Activated CD8-positive, alpha-beta T cell treated with anti-CD3 and anti-CD28 coated beads for 36 hours (primary cell): ENCODE measurements around the gene GPSM1. TPM values are rescaled to one million over a fixed set of nuclear protein-coding genes. Genes with fewer than 3 reads are reported as not detected.

ENCODE experiments used
- ATAC-seq: fragments of 200-7000 bp; cut with Tn5 transposase; one replicate; pipeline ENCODE4 v1.10.0; 2021; ENCODE audit warnings: mild to moderate bottlenecking, moderate library complexity
- CTCF ChIA-PET: fragments of 350-600 bp; sonication (Branson Sonifier 250); formaldehyde crosslinking; loops from one replicate; lab custom pipeline; 2021; ENCODE audit warnings: antibody characterized with exemption; lab: Charles Lee
- POLR2A ChIA-PET: fragments of 350-600 bp; sonication (Branson Sonifier 250); formaldehyde crosslinking; loops from one replicate; lab custom pipeline; 2021; ENCODE audit warnings: antibody characterized with exemption; lab: Charles Lee
- DNase-seq: peaks from one replicate; pipeline ENCODE4 v3.0.0-alpha.2; 2020
- H3K27ac Mint-ChIP-seq: one replicate; pipeline ENCODE4 v1.8.0; 2021; ENCODE audit warnings: mild to moderate bottlenecking, mixed read lengths
- H3K27me3 Mint-ChIP-seq: one replicate; pipeline ENCODE4 v1.8.0; 2021; ENCODE audit warnings: mixed read lengths
- H3K36me3 Mint-ChIP-seq: one replicate; pipeline ENCODE4 v1.8.0; 2021; ENCODE audit warnings: low read depth, mixed read lengths
- H3K4me1 Mint-ChIP-seq: one replicate; pipeline ENCODE4 v1.8.0; 2021; ENCODE audit warnings: low read depth, mixed read lengths
- H3K4me3 Mint-ChIP-seq: one replicate; pipeline ENCODE4 v1.8.0; 2021; ENCODE audit warnings: mild to moderate bottlenecking, moderate library complexity, mixed read lengths
- H3K9me3 Mint-ChIP-seq: one replicate; pipeline ENCODE4 v1.8.0; 2021; ENCODE audit warnings: mixed read lengths
- intact Hi-C: fragments of 100-400 bp; cut with micrococcal nuclease; formaldehyde crosslinking; loops from one replicate; pipeline ENCODE4 v1.10.0; 2022
- total RNA-seq, 2 experiments: library from RNA; stranded (reverse); gene quantifications; one replicate each; pipeline ENCODE4 v1.2.3, GENCODE V29; 2021
- TF ChIP-seq, protein P1 (sequence below): fragments of 200-600 bp; IDR thresholded peaks from one replicate; pipeline ENCODE4 v1.8.0; 2022; ENCODE audit warnings: antibody characterized with exemption, mild to moderate bottlenecking

The GPSM1 gene
- total RNA-seq, 2 experiments from 2014 or later = 8.8 to 10.0 TPM

GRCh38 chr9:136379891-136380290 is 52.6 kb downstream of the GPSM1 start:
- Mint-ChIP-seq H3K27ac (no peak overlapping the region), H3K4me3 (no peak overlapping the region), H3K27me3 (no peaks in the 10 kb centered on the region), H3K36me3 (peaks cover 16% of the 10 kb centered on the region), H3K4me1 (peaks cover 4% of the 10 kb centered on the region), H3K9me3 (no peaks in the 10 kb centered on the region)
- ATAC-seq = no peak
- ChIA-PET CTCF (no interaction called here), POLR2A (no interaction called here)
- no peak for DNase-seq
- TF ChIP-seq, protein P1, sequence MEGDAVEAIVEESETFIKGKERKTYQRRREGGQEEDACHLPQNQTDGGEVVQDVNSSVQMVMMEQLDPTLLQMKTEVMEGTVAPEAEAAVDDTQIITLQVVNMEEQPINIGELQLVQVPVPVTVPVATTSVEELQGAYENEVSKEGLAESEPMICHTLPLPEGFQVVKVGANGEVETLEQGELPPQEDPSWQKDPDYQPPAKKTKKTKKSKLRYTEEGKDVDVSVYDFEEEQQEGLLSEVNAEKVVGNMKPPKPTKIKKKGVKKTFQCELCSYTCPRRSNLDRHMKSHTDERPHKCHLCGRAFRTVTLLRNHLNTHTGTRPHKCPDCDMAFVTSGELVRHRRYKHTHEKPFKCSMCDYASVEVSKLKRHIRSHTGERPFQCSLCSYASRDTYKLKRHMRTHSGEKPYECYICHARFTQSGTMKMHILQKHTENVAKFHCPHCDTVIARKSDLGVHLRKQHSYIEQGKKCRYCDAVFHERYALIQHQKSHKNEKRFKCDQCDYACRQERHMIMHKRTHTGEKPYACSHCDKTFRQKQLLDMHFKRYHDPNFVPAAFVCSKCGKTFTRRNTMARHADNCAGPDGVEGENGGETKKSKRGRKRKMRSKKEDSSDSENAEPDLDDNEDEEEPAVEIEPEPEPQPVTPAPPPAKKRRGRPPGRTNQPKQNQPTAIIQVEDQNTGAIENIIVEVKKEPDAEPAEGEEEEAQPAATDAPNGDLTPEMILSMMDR = no peak
- intact Hi-C loops = no loop called here

GRCh38 chr9:136380381-136380780 is 53.0 kb downstream of the GPSM1 start:
- DNase-seq (no peak), ATAC-seq (no peak)
- ChIA-PET CTCF (no interaction called here), POLR2A (no interaction called here)
- Mint-ChIP-seq H3K27me3 (no peaks in the 10 kb centered on the region), H3K27ac (no peak overlapping the region), H3K9me3 (no peaks in the 10 kb centered on the region), H3K36me3 (peaks cover 21% of the 10 kb centered on the region), H3K4me1 (peaks cover 9% of the 10 kb centered on the region), H3K4me3 (no peak overlapping the region)
- intact Hi-C loops = no loop called here
- TF ChIP-seq, protein P1 = no peak

GRCh38 chr9:136381311-136381710 is 54.0 kb downstream of the GPSM1 start:
- H3K36me3 Mint-ChIP-seq = peaks cover 24% of the 10 kb centered on the region
- no peaks in the 10 kb centered on the region for H3K27me3 Mint-ChIP-seq
- CTCF ChIA-PET = no interaction called here

DNA sequence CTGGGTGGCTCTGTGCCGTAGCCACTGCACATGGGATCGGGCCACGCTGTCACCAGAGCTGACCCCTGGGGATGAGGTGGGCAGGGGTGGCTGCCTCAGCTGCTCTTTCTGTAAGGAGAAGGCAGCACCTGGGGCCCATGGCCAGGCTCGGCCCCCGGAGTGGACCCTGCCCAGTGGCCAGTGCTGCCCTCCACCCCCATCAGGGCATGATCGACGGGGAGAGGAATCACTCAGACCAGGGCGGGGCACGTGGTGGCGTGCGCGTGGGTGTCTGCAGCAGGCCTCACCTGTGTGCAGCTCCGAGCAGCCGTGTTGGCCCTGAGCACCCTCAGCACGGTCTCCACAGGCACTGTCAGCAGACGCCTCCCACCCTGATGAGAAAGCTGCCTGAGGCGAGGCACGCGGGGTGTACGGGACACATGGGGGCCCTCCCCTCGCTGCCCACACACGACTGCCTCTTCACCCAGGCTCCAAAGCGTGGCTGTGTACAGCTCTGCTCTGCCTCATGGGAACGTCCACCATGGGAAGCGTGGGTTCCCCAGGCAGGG is 54.7 kb downstream of the GPSM1 start:
- CTCF ChIA-PET = interaction anchor here (1.3 kb wide), 1 partner anchor 19 kb away, joined by 3 read pairs; no protein-coding TSS in a partner anchor
- Mint-ChIP-seq H3K36me3 (peaks cover 28% of the 10 kb centered on the region), H3K4me1 (peaks cover 16% of the 10 kb centered on the region), H3K27ac (no peak overlapping the region), H3K9me3 (no peaks in the 10 kb centered on the region), H3K4me3 (no peak overlapping the region), H3K27me3 (no peaks in the 10 kb centered on the region)
- intact Hi-C loops = no loop called here
- no peak for ATAC-seq
- POLR2A ChIA-PET = interaction anchor here (0.9 to 1.0 kb wide), 3 partner anchors 10 to 18 kb away, joined by 3 to 4 read pairs (median 4); partner anchors contain the start of gene DNLZ
- no peak for DNase-seq
- TF ChIP-seq, protein P1 = no peak

More at GRCh38 chr9:136381311-136381710, 54.0 kb downstream of the GPSM1 start:
- no peaks in the 10 kb centered on the region for H3K9me3 Mint-ChIP-seq
- intact Hi-C loops = no loop called here
- peaks cover 16% of the 10 kb centered on the region for H3K4me1 Mint-ChIP-seq
- ATAC-seq = no peak
- no peak for DNase-seq
- H3K4me3 Mint-ChIP-seq = no peak overlapping the region
- H3K27ac Mint-ChIP-seq = no peak overlapping the region
- POLR2A ChIA-PET = interaction anchor here (0.9 to 1.0 kb wide), 2 partner anchors 17 to 18 kb away, joined by 3 to 4 read pairs; partner anchors contain the start of gene DNLZ
- TF ChIP-seq, protein P1 = no peak

DNA sequence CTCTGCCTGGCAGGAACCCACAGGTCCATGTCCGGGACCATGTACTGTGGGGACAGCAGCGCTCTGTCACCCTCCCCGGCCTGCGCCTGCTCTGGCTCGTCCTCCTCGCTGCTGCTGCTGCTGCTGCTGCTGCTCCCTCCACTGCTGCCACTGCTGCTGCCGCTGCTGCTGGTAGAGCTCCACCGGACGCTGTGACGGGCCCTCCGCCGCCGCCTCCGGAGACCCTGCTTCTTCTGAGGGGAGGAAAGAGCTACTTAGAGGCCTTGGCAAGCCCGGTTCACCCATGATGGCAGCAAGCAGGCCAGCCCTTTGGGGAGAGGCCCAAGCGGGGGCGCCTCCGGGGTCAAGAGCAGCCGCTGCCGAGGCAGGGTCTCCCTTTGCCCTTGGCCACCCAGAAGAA is 56.1 kb downstream of the GPSM1 start:
- no peak overlapping the region for H3K27ac Mint-ChIP-seq
- no peaks in the 10 kb centered on the region for H3K27me3 Mint-ChIP-seq
- ChIA-PET CTCF (no interaction called here), POLR2A (interaction anchor here (1.2 to 1.9 kb wide), 3 partner anchors 14 to 20 kb away, joined by 3 to 5 read pairs (median 4); partner anchors contain the start of genes DNLZ and SNAPC4)
- no peak overlapping the region for H3K4me3 Mint-ChIP-seq
- TF ChIP-seq, protein P1 = no peak
- DNase-seq (no peak), ATAC-seq (no peak)
- no peaks in the 10 kb centered on the region for H3K9me3 Mint-ChIP-seq
- intact Hi-C loops = no loop called here
- peaks cover 16% of the 10 kb centered on the region for H3K4me1 Mint-ChIP-seq
- peaks cover 40% of the 10 kb centered on the region for H3K36me3 Mint-ChIP-seq
